ENCODE data around the gene VEGFC.

- TF ChIP-seq CTCF (IDR thresholded peaks at IDR 0.05; ENCODE audit: low read length): no peak
- no peak for TF ChIP-seq EZH2 (IDR thresholded peaks at IDR 0.05; ENCODE audit: borderline replicate concordance, low read length)
Observed at GRCh38 chr4:176791591-176792325, 964 bp downstream of the VEGFC start.

All from OCI-LY1 (cell line).